Sigmoid colon (tissue), 4 donors: ENCODE measurements around the gene CSTF3.

Source experiments
- POLR2A ChIP-seq, 2 donors: fragments of 450-650 bp; IDR thresholded peaks; one replicate each; pipeline ENCODE4 v1.6.1; 2016; ENCODE audit warnings: antibody characterized with exemption in 2 of 2, mild to moderate bottlenecking in 2 of 2, moderate library complexity in 2 of 2
- POLR2AphosphoS5 ChIP-seq, 4 donors: sonication (generic); formaldehyde crosslinking; IDR thresholded peaks; one replicate each; pipeline ENCODE4 v1.6.1; 2017; ENCODE audit warnings: antibody characterized with exemption in 4 of 4
- TF ChIP-seq, protein P1 (sequence below), 4 experiments: fragments of 450-650 bp in 3 of 4; fragments of 200-600 bp in 1 of 4; IDR thresholded peaks; one replicate each; pipeline ENCODE4 v1.5.1; 2016 to 2019; ENCODE audit warnings: antibody characterized with exemption in 4 of 4, mild to moderate bottlenecking in 3 of 4, moderate library complexity in 2 of 4

DNA sequence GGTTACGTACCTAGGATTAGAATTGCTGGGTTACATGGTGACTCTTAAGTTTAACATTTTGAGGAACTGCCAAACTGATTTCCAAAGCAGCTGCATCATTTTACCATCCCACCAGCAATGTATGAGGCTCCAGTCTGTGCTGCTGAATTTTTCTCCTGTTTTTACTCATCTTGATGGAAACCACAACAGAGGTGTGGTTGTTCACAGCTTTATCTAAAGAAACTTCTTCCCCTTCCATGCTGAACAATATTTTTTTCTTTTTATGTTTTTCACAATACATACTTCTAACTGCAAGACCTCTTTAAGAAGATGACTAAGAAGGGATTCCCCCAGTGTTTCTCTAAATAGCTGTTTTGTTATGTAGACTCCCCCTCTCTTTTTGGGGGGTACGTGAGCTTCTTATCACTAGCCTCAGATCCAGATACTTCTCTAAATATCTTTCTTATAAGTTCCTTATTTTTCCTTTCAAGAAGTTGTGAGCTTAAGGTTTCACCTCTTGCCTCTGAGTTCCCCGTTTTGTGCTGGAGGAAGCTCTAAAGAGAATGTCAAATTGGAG lies 97.9 kb downstream of the CSTF3 start:
- TF ChIP-seq, protein P1, sequence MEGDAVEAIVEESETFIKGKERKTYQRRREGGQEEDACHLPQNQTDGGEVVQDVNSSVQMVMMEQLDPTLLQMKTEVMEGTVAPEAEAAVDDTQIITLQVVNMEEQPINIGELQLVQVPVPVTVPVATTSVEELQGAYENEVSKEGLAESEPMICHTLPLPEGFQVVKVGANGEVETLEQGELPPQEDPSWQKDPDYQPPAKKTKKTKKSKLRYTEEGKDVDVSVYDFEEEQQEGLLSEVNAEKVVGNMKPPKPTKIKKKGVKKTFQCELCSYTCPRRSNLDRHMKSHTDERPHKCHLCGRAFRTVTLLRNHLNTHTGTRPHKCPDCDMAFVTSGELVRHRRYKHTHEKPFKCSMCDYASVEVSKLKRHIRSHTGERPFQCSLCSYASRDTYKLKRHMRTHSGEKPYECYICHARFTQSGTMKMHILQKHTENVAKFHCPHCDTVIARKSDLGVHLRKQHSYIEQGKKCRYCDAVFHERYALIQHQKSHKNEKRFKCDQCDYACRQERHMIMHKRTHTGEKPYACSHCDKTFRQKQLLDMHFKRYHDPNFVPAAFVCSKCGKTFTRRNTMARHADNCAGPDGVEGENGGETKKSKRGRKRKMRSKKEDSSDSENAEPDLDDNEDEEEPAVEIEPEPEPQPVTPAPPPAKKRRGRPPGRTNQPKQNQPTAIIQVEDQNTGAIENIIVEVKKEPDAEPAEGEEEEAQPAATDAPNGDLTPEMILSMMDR (IDR thresholded peaks at IDR 0.05), result no peak
- TF ChIP-seq POLR2A (IDR thresholded peaks at IDR 0.05), result no peak
- TF ChIP-seq POLR2AphosphoS5 (IDR thresholded peaks at IDR 0.05), result no peak
